NT2/D1 (cell line): ENCODE data around the gene SYT1.

Experiments used
- DNase-seq: peaks from one replicate; pipeline ENCODE4 v3.0.0-alpha.2; 2011; ENCODE audit warnings: low read depth, low spot score
- H3K27me3 ChIP-seq: 2 replicates; pipeline ENCODE4 v1.6.0; 2011; ENCODE audit warnings: mild to moderate bottlenecking; ENCODE audit not compliant: insufficient read length, insufficient read depth
- H3K36me3 ChIP-seq: 2 replicates; pipeline ENCODE4 v1.6.1; 2011; ENCODE audit warnings: mild to moderate bottlenecking, low read length, mixed read lengths; ENCODE audit not compliant: insufficient read depth, insufficient read length
- H3K4me1 ChIP-seq: 2 replicates; pipeline ENCODE4 v1.5.1; 2011; ENCODE audit not compliant: insufficient read depth, insufficient read length
- H3K4me3 ChIP-seq: 2 replicates; pipeline ENCODE4 v1.5.1; 2011; ENCODE audit warnings: low read depth; ENCODE audit not compliant: insufficient read length
- H3K9ac ChIP-seq: 2 replicates; pipeline ENCODE4 v1.6.0; 2011; ENCODE audit warnings: low read depth; ENCODE audit not compliant: insufficient read length
- H3K9me3 ChIP-seq: 2 replicates; pipeline ENCODE4 v1.5.1; 2011; ENCODE audit warnings: mild to moderate bottlenecking, low read length; ENCODE audit not compliant: insufficient read depth
- SUZ12 ChIP-seq: IDR thresholded peaks from 2 replicates; pipeline ENCODE4 v1.6.1; 2011; ENCODE audit not compliant: insufficient read length, insufficient read depth; ENCODE audit errors: extremely low read depth
- YY1 ChIP-seq: IDR thresholded peaks from 2 replicates; pipeline ENCODE4 v1.6.1; 2011; ENCODE audit not compliant: insufficient read length, insufficient read depth
- ZNF274 ChIP-seq: IDR thresholded peaks from 2 replicates; pipeline ENCODE4 v1.6.1; 2011; ENCODE audit warnings: mild to moderate bottlenecking, low read depth, low read length

SYT1 gene

GRCh38 chr12:79294590-79294989 lies 430.0 kb downstream of the SYT1 start:
- H3K27me3 ChIP-seq = no peaks in the 10 kb centered on the region
- no peak for DNase-seq
- no peak overlapping the region for H3K9ac ChIP-seq
- no peak overlapping the region for H3K4me3 ChIP-seq
- H3K9me3 ChIP-seq = no peaks in the 10 kb centered on the region
- H3K36me3 ChIP-seq = peaks cover 2% of the 10 kb centered on the region
- H3K4me1 ChIP-seq = no peaks in the 10 kb centered on the region
- no peak for TF ChIP-seq ZNF274
- no peak for TF ChIP-seq YY1
- no peak for TF ChIP-seq SUZ12

- H3K36me3 ChIP-seq = peaks cover 2% of the 10 kb centered on the region
- H3K27me3 ChIP-seq = no peaks in the 10 kb centered on the region
- TF ChIP-seq ZNF274 = no peak
- H3K4me3 ChIP-seq = no peak overlapping the region
- no peaks in the 10 kb centered on the region for H3K4me1 ChIP-seq
- H3K9ac ChIP-seq = no peak overlapping the region
- H3K9me3 ChIP-seq = no peaks in the 10 kb centered on the region
- no peak for DNase-seq
These were observed 431.0 kb downstream of the SYT1 start for GRCh38 chr12:79295572-79295971.

GRCh38 chr12:79296133-79296532 lies 431.6 kb downstream of the SYT1 start:
- no peak overlapping the region for H3K4me3 ChIP-seq
- no peak overlapping the region for H3K9ac ChIP-seq
- H3K27me3 ChIP-seq = no peaks in the 10 kb centered on the region
- TF ChIP-seq SUZ12 (no peak), YY1 (no peak), ZNF274 (no peak)
- no peak for DNase-seq
- no peaks in the 10 kb centered on the region for H3K9me3 ChIP-seq
- no peaks in the 10 kb centered on the region for H3K4me1 ChIP-seq
- peaks cover 2% of the 10 kb centered on the region for H3K36me3 ChIP-seq

- Histone ChIP-seq H3K4me3 (no peak overlapping the region), H3K4me1 (no peaks in the 10 kb centered on the region), H3K27me3 (no peaks in the 10 kb centered on the region), H3K36me3 (peaks cover 2% of the 10 kb centered on the region), H3K9me3 (no peaks in the 10 kb centered on the region), H3K9ac (no peak overlapping the region)
- no peak for DNase-seq
- TF ChIP-seq SUZ12 = no peak
- TF ChIP-seq YY1 = no peak
- TF ChIP-seq ZNF274 = no peak
These were observed 432.3 kb downstream of the SYT1 start for GRCh38 chr12:79296871-79297270.

GRCh38 chr12:79298506-79298905 lies 433.9 kb downstream of the SYT1 start:
- H3K4me1 ChIP-seq = no peaks in the 10 kb centered on the region
- no peak overlapping the region for H3K9ac ChIP-seq
- TF ChIP-seq YY1 (no peak), SUZ12 (no peak), ZNF274 (no peak)
- no peaks in the 10 kb centered on the region for H3K9me3 ChIP-seq
- no peak for DNase-seq
- H3K27me3 ChIP-seq = no peaks in the 10 kb centered on the region
- H3K36me3 ChIP-seq = peaks cover 2% of the 10 kb centered on the region
- H3K4me3 ChIP-seq = no peak overlapping the region

- no peak overlapping the region for H3K4me3 ChIP-seq
- no peaks in the 10 kb centered on the region for H3K9me3 ChIP-seq
- no peak for TF ChIP-seq YY1
- no peak for TF ChIP-seq ZNF274
- no peak for TF ChIP-seq SUZ12
- H3K36me3 ChIP-seq = peaks cover 2% of the 10 kb centered on the region
- no peaks in the 10 kb centered on the region for H3K27me3 ChIP-seq
- DNase-seq = no peak
- H3K4me1 ChIP-seq = no peaks in the 10 kb centered on the region
- H3K9ac ChIP-seq = no peak overlapping the region
These were observed 435.0 kb downstream of the SYT1 start for GRCh38 chr12:79299447-79300198.

GRCh38 chr12:79300199-79300568 lies 435.6 kb downstream of the SYT1 start:
- H3K4me3 ChIP-seq = no peak overlapping the region
- DNase-seq = no peak
- H3K4me1 ChIP-seq = no peaks in the 10 kb centered on the region
- no peak overlapping the region for H3K9ac ChIP-seq
- H3K27me3 ChIP-seq = no peaks in the 10 kb centered on the region
- no peaks in the 10 kb centered on the region for H3K9me3 ChIP-seq
- no peak for TF ChIP-seq ZNF274
- no peak for TF ChIP-seq SUZ12
- peaks cover 2% of the 10 kb centered on the region for H3K36me3 ChIP-seq

- TF ChIP-seq SUZ12 (no peak), ZNF274 (no peak), YY1 (no peak)
- no peak overlapping the region for H3K4me3 ChIP-seq
- peaks cover 2% of the 10 kb centered on the region for H3K36me3 ChIP-seq
- H3K4me1 ChIP-seq = no peaks in the 10 kb centered on the region
- H3K9me3 ChIP-seq = no peaks in the 10 kb centered on the region
- H3K27me3 ChIP-seq = no peaks in the 10 kb centered on the region
- H3K9ac ChIP-seq = no peak overlapping the region
- DNase-seq = no peak
These were observed 436.6 kb downstream of the SYT1 start for GRCh38 chr12:79301181-79301580.
